ENCODE results near the gene NRN1.

NRN1 gene

GRCh38 chr6:5999688-6000608 lies 6.8 kb downstream of the NRN1 start:
- Histone ChIP-seq H3K4me2 (ENCODE audit: low read length) (peak overlapping the region; percentile 18), H3K27me3 (ENCODE audit: insufficient read depth, low read length) (peaks cover 92% of the 10 kb centered on the region), H2BK12ac (ENCODE audit: low read length) (no peak overlapping the region), H3K4ac (ENCODE audit: low read depth, low read length) (no peak overlapping the region), H4K12ac (ENCODE audit: low read depth, low read length) (no peak overlapping the region), H3K79me2 (ENCODE audit: control insufficient read depth, insufficient read depth, low read length, poor library complexity) (no peaks in the 10 kb centered on the region), H3K79me1 (ENCODE audit: low read length) (no peaks in the 10 kb centered on the region), H2BK120ac (ENCODE audit: insufficient read depth, low read length, poor library complexity) (no peak overlapping the region), H3K4me1 (ENCODE audit: control insufficient read depth in 1 of 2, insufficient read depth in 2 of 2, low read length in 2 of 2) (peaks cover 13 to 22% of the 10 kb centered on the region in 2 experiments), H3K9me3 (ENCODE audit: insufficient read depth, low read depth, low read length) (peaks cover 20% of the 10 kb centered on the region), H4K8ac (ENCODE audit: low read depth, low read length) (no peak overlapping the region), H3K23ac (ENCODE audit: low read length) (no peak overlapping the region), H4K91ac (ENCODE audit: low read depth, low read length) (no peak overlapping the region), H3K18ac (ENCODE audit: low read length) (no peak overlapping the region), H3K14ac (ENCODE audit: low read length) (no peak overlapping the region), H3K36me3 (ENCODE audit: control insufficient read depth in 1 of 2, insufficient read depth in 2 of 2, low read length in 2 of 2) (no peaks in the 10 kb centered on the region), H2AK5ac (ENCODE audit: low read length) (no peak overlapping the region), H3K27ac (ENCODE audit: low read depth, low read length) (no peak overlapping the region), H3K4me3 (ENCODE audit: low read depth, low read length) (no peak overlapping the region), H3K9ac (ENCODE audit: low read length) (no peak overlapping the region), H2AFZ (ENCODE audit: insufficient read depth, low read length, poor library complexity) (no peak overlapping the region), H2BK5ac (ENCODE audit: low read depth, low read length, poor library complexity) (no peak overlapping the region)
- no CpG with 5 or more reads among the region's 34 CpGs for WGBS (ENCODE audit: extremely low coverage, insufficient coverage, insufficient read length)
- no peak for DNase-seq

- Histone ChIP-seq H3K9ac (ENCODE audit: low read length) (no peak overlapping the region), H3K4me3 (ENCODE audit: low read depth, low read length) (no peak overlapping the region), H3K4ac (ENCODE audit: low read depth, low read length) (no peak overlapping the region), H3K4me2 (ENCODE audit: low read length) (peak overlapping the region; percentile 18), H2BK12ac (ENCODE audit: low read length) (no peak overlapping the region), H3K9me3 (ENCODE audit: insufficient read depth, low read depth, low read length) (peaks cover 20% of the 10 kb centered on the region), H3K18ac (ENCODE audit: low read length) (no peak overlapping the region), H2BK120ac (ENCODE audit: insufficient read depth, low read length, poor library complexity) (no peak overlapping the region), H2AFZ (ENCODE audit: insufficient read depth, low read length, poor library complexity) (no peak overlapping the region), H3K79me1 (ENCODE audit: low read length) (no peaks in the 10 kb centered on the region), H3K36me3 (ENCODE audit: control insufficient read depth in 1 of 2, insufficient read depth in 2 of 2, low read length in 2 of 2) (no peaks in the 10 kb centered on the region), H3K23ac (ENCODE audit: low read length) (no peak overlapping the region), H4K8ac (ENCODE audit: low read depth, low read length) (no peak overlapping the region), H3K27ac (ENCODE audit: low read depth, low read length) (no peak overlapping the region), H4K91ac (ENCODE audit: low read depth, low read length) (no peak overlapping the region), H3K14ac (ENCODE audit: low read length) (no peak overlapping the region), H2BK5ac (ENCODE audit: low read depth, low read length, poor library complexity) (no peak overlapping the region), H3K79me2 (ENCODE audit: control insufficient read depth, insufficient read depth, low read length, poor library complexity) (no peaks in the 10 kb centered on the region), H3K4me1 (ENCODE audit: control insufficient read depth in 1 of 2, insufficient read depth in 2 of 2, low read length in 2 of 2) (peaks cover 11 to 22% of the 10 kb centered on the region in 2 experiments), H3K27me3 (ENCODE audit: insufficient read depth, low read length) (peaks cover 92% of the 10 kb centered on the region), H2AK5ac (ENCODE audit: low read length) (no peak overlapping the region), H4K12ac (ENCODE audit: low read depth, low read length) (no peak overlapping the region)
- no CpG with 5 or more reads among the region's 60 CpGs for WGBS (ENCODE audit: extremely low coverage, insufficient coverage, insufficient read length)
- DNase-seq = no peak
Observed at GRCh38 chr6:5998711-5999687, 7.7 kb downstream of the NRN1 start.

GRCh38 chr6:5998236-5998635 lies 8.5 kb downstream of the NRN1 start:
- Histone ChIP-seq H3K27me3 (ENCODE audit: insufficient read depth, low read length) (peaks cover 91% of the 10 kb centered on the region), H3K4ac (ENCODE audit: low read depth, low read length) (no peak overlapping the region), H2AFZ (ENCODE audit: insufficient read depth, low read length, poor library complexity) (no peak overlapping the region), H2AK5ac (ENCODE audit: low read length) (no peak overlapping the region), H3K9ac (ENCODE audit: low read length) (no peak overlapping the region), H3K79me1 (ENCODE audit: low read length) (no peaks in the 10 kb centered on the region), H3K79me2 (ENCODE audit: control insufficient read depth, insufficient read depth, low read length, poor library complexity) (no peaks in the 10 kb centered on the region), H3K23ac (ENCODE audit: low read length) (peak overlapping the region; percentile 41), H4K91ac (ENCODE audit: low read depth, low read length) (no peak overlapping the region), H3K18ac (ENCODE audit: low read length) (no peak overlapping the region), H3K4me3 (ENCODE audit: low read depth, low read length) (no peak overlapping the region), H3K4me1 (ENCODE audit: control insufficient read depth in 1 of 2, insufficient read depth in 2 of 2, low read length in 2 of 2) (peaks cover 6 to 14% of the 10 kb centered on the region in 2 experiments), H3K27ac (ENCODE audit: low read depth, low read length) (no peak overlapping the region), H4K8ac (ENCODE audit: low read depth, low read length) (no peak overlapping the region), H2BK12ac (ENCODE audit: low read length) (no peak overlapping the region), H3K4me2 (ENCODE audit: low read length) (no peak overlapping the region), H3K9me3 (ENCODE audit: insufficient read depth, low read depth, low read length) (peaks cover 20% of the 10 kb centered on the region), H2BK120ac (ENCODE audit: insufficient read depth, low read length, poor library complexity) (no peak overlapping the region), H3K36me3 (ENCODE audit: control insufficient read depth in 1 of 2, insufficient read depth in 2 of 2, low read length in 2 of 2) (no peaks in the 10 kb centered on the region), H2BK5ac (ENCODE audit: low read depth, low read length, poor library complexity) (no peak overlapping the region), H4K12ac (ENCODE audit: low read depth, low read length) (no peak overlapping the region), H3K14ac (ENCODE audit: low read length) (no peak overlapping the region)
- no peak for DNase-seq
- no CpG with 5 or more reads among the region's 9 CpGs for WGBS (ENCODE audit: extremely low coverage, insufficient coverage, insufficient read length)

- Histone ChIP-seq H2AFZ (ENCODE audit: insufficient read depth, low read length, poor library complexity) (peak overlapping the region; percentile 40), H3K27me3 (ENCODE audit: insufficient read depth, low read length) (peaks cover 88% of the 10 kb centered on the region), H3K23ac (ENCODE audit: low read length) (no peak overlapping the region), H3K14ac (ENCODE audit: low read length) (no peak overlapping the region), H3K4me1 (ENCODE audit: control insufficient read depth in 1 of 2, insufficient read depth in 2 of 2, low read length in 2 of 2) (peaks cover 6 to 14% of the 10 kb centered on the region in 2 experiments), H3K4ac (ENCODE audit: low read depth, low read length) (no peak overlapping the region), H3K9ac (ENCODE audit: low read length) (no peak overlapping the region), H3K18ac (ENCODE audit: low read length) (no peak overlapping the region), H3K79me2 (ENCODE audit: control insufficient read depth, insufficient read depth, low read length, poor library complexity) (no peaks in the 10 kb centered on the region), H2BK120ac (ENCODE audit: insufficient read depth, low read length, poor library complexity) (no peak overlapping the region), H3K4me2 (ENCODE audit: low read length) (peak overlapping the region; percentile 42), H3K9me3 (ENCODE audit: insufficient read depth, low read depth, low read length) (peaks cover 20% of the 10 kb centered on the region), H3K4me3 (ENCODE audit: low read depth, low read length) (no peak overlapping the region), H3K27ac (ENCODE audit: low read depth, low read length) (no peak overlapping the region), H4K8ac (ENCODE audit: low read depth, low read length) (no peak overlapping the region), H3K36me3 (ENCODE audit: control insufficient read depth in 1 of 2, insufficient read depth in 2 of 2, low read length in 2 of 2) (no peaks in the 10 kb centered on the region), H2BK5ac (ENCODE audit: low read depth, low read length, poor library complexity) (no peak overlapping the region), H2AK5ac (ENCODE audit: low read length) (no peak overlapping the region), H2BK12ac (ENCODE audit: low read length) (no peak overlapping the region), H4K91ac (ENCODE audit: low read depth, low read length) (no peak overlapping the region), H4K12ac (ENCODE audit: low read depth, low read length) (no peak overlapping the region), H3K79me1 (ENCODE audit: low read length) (no peaks in the 10 kb centered on the region)
- WGBS (ENCODE audit: extremely low coverage, insufficient coverage, insufficient read length) = no CpG with 5 or more reads among the region's 22 CpGs
- DNase-seq = peak; percentile 54 to 56
Observed at GRCh38 chr6:5997420-5997987, 9.2 kb downstream of the NRN1 start.
